Lung (tissue), 12 donors: ENCODE measurements around the gene TM7SF3. TPM values are rescaled to one million over a fixed set of nuclear protein-coding genes. Genes with fewer than 3 reads are reported as not detected.
A peak's percentile ranks its signal among the peaks of the same experiment; 100 is the strongest.

Experiments
- ATAC-seq: fragments of 200-7000 bp; cut with Tn5 transposase; one replicate; pipeline ENCODE4 v1.9.1; 2020; ENCODE audit warnings: moderate number of reproducible peaks; ENCODE audit not compliant: insufficient read depth, low FRiP score
- DNase-seq, 3 donors: peaks; one replicate each; pipeline ENCODE4 v3.0.0-alpha.2; 2013 to 2017
- H3K27ac ChIP-seq, 2 donors: one replicate each; pipeline ENCODE4 v1.5.1; 2013; ENCODE audit warnings: mild to moderate bottlenecking in 2 of 2, moderate library complexity in 2 of 2, control low read depth in 1 of 2, inconsistent platforms in 1 of 2, low read depth in 1 of 2, low read length in 1 of 2
- H3K27me3 ChIP-seq, 3 donors: one replicate each; pipeline ENCODE4 v1.5.1; 2013; ENCODE audit warnings: low read length in 2 of 3; ENCODE audit not compliant: control insufficient read depth in 3 of 3, insufficient read depth in 3 of 3
- H3K36me3 ChIP-seq, 4 donors: one replicate each; pipeline ENCODE4 v1.5.1; 2013; ENCODE audit warnings: low read length in 4 of 4, mild to moderate bottlenecking in 1 of 4, moderate library complexity in 1 of 4; ENCODE audit not compliant: control insufficient read depth in 4 of 4, insufficient read depth in 4 of 4
- H3K4me1 ChIP-seq, 5 donors: one replicate each; pipeline ENCODE4 v1.5.1; 2013; ENCODE audit warnings: low read length in 5 of 5, mild to moderate bottlenecking in 2 of 5, moderate library complexity in 1 of 5; ENCODE audit not compliant: control insufficient read depth in 5 of 5, insufficient read depth in 5 of 5
- H3K4me3 ChIP-seq: one replicate; pipeline ENCODE4 v1.5.1; 2013; ENCODE audit warnings: mild to moderate bottlenecking, control low read depth, moderate library complexity
- H3K9ac ChIP-seq, 2 donors: one replicate each; pipeline ENCODE4 v1.5.1; 2013; ENCODE audit warnings: low read length in 2 of 2, control low read depth in 1 of 2; ENCODE audit not compliant: insufficient read depth in 1 of 2
- H3K9me3 ChIP-seq, 4 donors: one replicate each; pipeline ENCODE4 v1.5.1; 2013; ENCODE audit warnings: low read length in 3 of 4, mild to moderate bottlenecking in 1 of 4, moderate library complexity in 1 of 4; ENCODE audit not compliant: control insufficient read depth in 4 of 4, insufficient read depth in 3 of 4
- CTCF ChIP-seq: IDR thresholded peaks from 2 replicates; pipeline ENCODE4 v1.5.1; 2012; ENCODE audit warnings: mild to moderate bottlenecking; ENCODE audit errors: control extremely low read depth, extremely low read depth
- WGBS, 2 donors: extraction: QIAGEN DNeasy Blood & Tissue Kit; methylation state at CpG; one replicate each; pipeline ENCODE4 v1.1.7; 2013; 5-methylcytosine and 5-hydroxymethylcytosine counted together
- polyA plus RNA-seq, 2 donors: library from polyadenylated mRNA; stranded (reverse); fragments of 200-250 nt; gene quantifications; one replicate each; pipeline ENCODE4 v1.2.1, GENCODE V29; 2013
- total RNA-seq, 2 donors: library from RNA; depleted of rRNA in 1 of 2; stranded (reverse); fragments of >200 nt in 1 of 2; gene quantifications; one replicate each; pipeline ENCODE4 v1.2.1, GENCODE V29; 2014 to 2021
- donor health status: control.
- donor health status: control.
- donor health status: Bipolar disorder and iron deficiency.
- donor health status: healthy.
- donor health status: DM: yes; HTN: yes; CAD: no.

TM7SF3 gene
- total and polyA plus RNA-seq, 4 donors, result 28.4 to 60.4 (median 45.8) TPM

GRCh38 chr12:26954027-26954426 lies 60.2 kb downstream of the TM7SF3 start:
- no peak overlapping the region for H3K9ac ChIP-seq
- peaks cover 0 to 3% (median 0%) of the 10 kb centered on the region in 5 donors for H3K4me1 ChIP-seq
- ATAC-seq (no peak), DNase-seq (no peak)
- H3K9me3 ChIP-seq, result peaks cover 0 to 2% (median 0%) of the 10 kb centered on the region in 4 donors
- H3K36me3 ChIP-seq, result peaks cover 6 to 10% (median 9%) of the 10 kb centered on the region in 4 donors
- 35 to 42% methylated on average over 4 of the region's 4 CpGs for WGBS, 2 donors
- no peak overlapping the region for H3K27ac ChIP-seq
- H3K4me3 ChIP-seq, result no peak overlapping the region
- no peaks in the 10 kb centered on the region for H3K27me3 ChIP-seq
- TF ChIP-seq CTCF, result no peak

- no peak overlapping the region for H3K27ac ChIP-seq
- ATAC-seq, result peak; percentile 83
- peaks cover 6 to 10% (median 9%) of the 10 kb centered on the region in 4 donors for H3K36me3 ChIP-seq
- 33 to 38% methylated on average over 1 of the region's 1 CpG for WGBS, 2 donors
- no peak overlapping the region for H3K4me3 ChIP-seq
- no peak for TF ChIP-seq CTCF
- no peak overlapping the region for H3K9ac ChIP-seq
- peak in 1 of 3 donors; percentile 7 for DNase-seq
- H3K9me3 ChIP-seq, result peaks cover 0 to 2% (median 0%) of the 10 kb centered on the region in 4 donors
- H3K27me3 ChIP-seq, result no peaks in the 10 kb centered on the region
- peaks cover 0 to 3% (median 0%) of the 10 kb centered on the region in 5 donors for H3K4me1 ChIP-seq
These were observed 60.7 kb downstream of the TM7SF3 start for GRCh38 chr12:26953447-26953846.

- no peak overlapping the region for H3K4me3 ChIP-seq
- no peak overlapping the region for H3K27ac ChIP-seq
- H3K9ac ChIP-seq, result no peak overlapping the region
- DNase-seq, result no peak
- peaks cover 0 to 2% (median 1%) of the 10 kb centered on the region in 4 donors for H3K9me3 ChIP-seq
- H3K4me1 ChIP-seq, result no peaks in the 10 kb centered on the region
- no peaks in the 10 kb centered on the region for H3K36me3 ChIP-seq
- WGBS, 2 donors, result 79 to 89% methylated on average over 1 of the region's 1 CpG
- no peak for ATAC-seq
- TF ChIP-seq CTCF, result no peak
- no peaks in the 10 kb centered on the region for H3K27me3 ChIP-seq
These were observed 65.9 kb downstream of the TM7SF3 start for GRCh38 chr12:26948309-26948708.

GRCh38 chr12:26941215-26941594 lies 73.0 kb downstream of the TM7SF3 start:
- Histone ChIP-seq H3K9ac (no peak overlapping the region), H3K36me3 (peaks cover 0 to 3% (median 0%) of the 10 kb centered on the region in 4 donors), H3K4me1 (peaks cover 0 to 24% (median 4%) of the 10 kb centered on the region in 5 donors), H3K27me3 (no peaks in the 10 kb centered on the region), H3K4me3 (no peak overlapping the region), H3K9me3 (no peaks in the 10 kb centered on the region), H3K27ac (no peak overlapping the region)
- DNase-seq (no peak), ATAC-seq (no peak)
- no peak for TF ChIP-seq CTCF
- WGBS, 2 donors, result 33 to 39% methylated on average over 1 of the region's 1 CpG
